ENCODE results near the gene GALNT16.

- TF ChIP-seq CTCF (IDR thresholded peaks at IDR 0.05) (no peak), POLR2A (IDR thresholded peaks at IDR 0.05) (no peak)
These were observed 73.9 kb downstream of the GALNT16 start for GRCh38 chr14:69333791-69334337.
